ENCODE results near the gene ZNF593OS.
A peak's percentile ranks its signal among the peaks of the same experiment; 100 is the strongest.

Gene ZNF593OS

GRCh38 chr1:26164036-26164860 is 7.4 kb downstream of the ZNF593OS start:
- Histone ChIP-seq H3K4me3 (ENCODE audit: low read length) (peak overlapping the region; percentile 67), H3K9ac (ENCODE audit: low read depth, low read length) (peak overlapping the region; percentile 58), H3K9me3 (replicated peaks; ENCODE audit: low read length) (no peaks in the 10 kb centered on the region), H3K27me3 (ENCODE audit: control insufficient read depth, insufficient read depth, low read length) (peaks cover 22% of the 10 kb centered on the region), H3K4me1 (ENCODE audit: control insufficient read depth, insufficient read depth, low read length) (peaks cover 20% of the 10 kb centered on the region), H3K36me3 (ENCODE audit: insufficient read depth, low read length) (no peaks in the 10 kb centered on the region), H3K4me2 (ENCODE audit: low read length) (peak overlapping the region; percentile 86)

GRCh38 chr1:26163684-26164035 is 8.0 kb downstream of the ZNF593OS start:
- Histone ChIP-seq H3K9ac (ENCODE audit: low read depth, low read length) (peak overlapping the region; percentile 58), H3K27me3 (ENCODE audit: control insufficient read depth, insufficient read depth, low read length) (peaks cover 22% of the 10 kb centered on the region), H3K4me1 (ENCODE audit: control insufficient read depth, insufficient read depth, low read length) (peaks cover 20% of the 10 kb centered on the region), H3K4me3 (ENCODE audit: low read length) (peak overlapping the region; percentile 67), H3K9me3 (replicated peaks; ENCODE audit: low read length) (no peaks in the 10 kb centered on the region), H3K36me3 (ENCODE audit: insufficient read depth, low read length) (no peaks in the 10 kb centered on the region), H3K4me2 (ENCODE audit: low read length) (peak overlapping the region; percentile 86)

GRCh38 chr1:26162220-26162709 is 9.4 kb downstream of the ZNF593OS start:
- H3K27me3 ChIP-seq (ENCODE audit: control insufficient read depth, insufficient read depth, low read length), result peaks cover 29% of the 10 kb centered on the region
- no peaks in the 10 kb centered on the region for H3K9me3 ChIP-seq (replicated peaks; ENCODE audit: low read length)
- peak overlapping the region; percentile 69 for H3K4me3 ChIP-seq (ENCODE audit: low read length)
- H3K36me3 ChIP-seq (ENCODE audit: insufficient read depth, low read length), result no peaks in the 10 kb centered on the region
- peaks cover 20% of the 10 kb centered on the region for H3K4me1 ChIP-seq (ENCODE audit: control insufficient read depth, insufficient read depth, low read length)
- H3K4me2 ChIP-seq (ENCODE audit: low read length), result peak overlapping the region; percentile 95
- H3K9ac ChIP-seq (ENCODE audit: low read depth, low read length), result no peak overlapping the region

- Histone ChIP-seq H3K9ac (ENCODE audit: low read depth, low read length) (peak overlapping the region; percentile 52), H3K36me3 (ENCODE audit: insufficient read depth, low read length) (no peaks in the 10 kb centered on the region), H3K27me3 (ENCODE audit: control insufficient read depth, insufficient read depth, low read length) (peaks cover 33% of the 10 kb centered on the region), H3K4me2 (ENCODE audit: low read length) (peak overlapping the region; percentile 95), H3K4me1 (ENCODE audit: control insufficient read depth, insufficient read depth, low read length) (peaks cover 20% of the 10 kb centered on the region), H3K4me3 (ENCODE audit: low read length) (peak overlapping the region; percentile 69), H3K9me3 (replicated peaks; ENCODE audit: low read length) (no peaks in the 10 kb centered on the region)
Observed at GRCh38 chr1:26161415-26162219, 10.0 kb downstream of the ZNF593OS start.

- H3K36me3 ChIP-seq (ENCODE audit: insufficient read depth, low read length), result no peaks in the 10 kb centered on the region
- H3K4me2 ChIP-seq (ENCODE audit: low read length), result peak overlapping the region; percentile 95
- H3K4me1 ChIP-seq (ENCODE audit: control insufficient read depth, insufficient read depth, low read length), result peaks cover 20% of the 10 kb centered on the region
- peak overlapping the region; percentile 52 for H3K9ac ChIP-seq (ENCODE audit: low read depth, low read length)
- peaks cover 41% of the 10 kb centered on the region for H3K27me3 ChIP-seq (ENCODE audit: control insufficient read depth, insufficient read depth, low read length)
- peak overlapping the region; percentile 69 for H3K4me3 ChIP-seq (ENCODE audit: low read length)
- H3K9me3 ChIP-seq (replicated peaks; ENCODE audit: low read length), result no peaks in the 10 kb centered on the region
Observed at GRCh38 chr1:26160527-26161414, 10.9 kb downstream of the ZNF593OS start.

- Histone ChIP-seq H3K9me3 (replicated peaks; ENCODE audit: low read length) (no peaks in the 10 kb centered on the region), H3K4me2 (ENCODE audit: low read length) (no peak overlapping the region), H3K4me3 (ENCODE audit: low read length) (no peak overlapping the region), H3K9ac (ENCODE audit: low read depth, low read length) (no peak overlapping the region), H3K36me3 (ENCODE audit: insufficient read depth, low read length) (no peaks in the 10 kb centered on the region), H3K4me1 (ENCODE audit: control insufficient read depth, insufficient read depth, low read length) (peaks cover 20% of the 10 kb centered on the region), H3K27me3 (ENCODE audit: control insufficient read depth, insufficient read depth, low read length) (peaks cover 45% of the 10 kb centered on the region)
Observed at GRCh38 chr1:26159743-26160039, 11.9 kb downstream of the ZNF593OS start.

GRCh38 chr1:26158908-26159742 is 12.5 kb downstream of the ZNF593OS start, which contains the start of gene FAM110D:
Gene FAM110D, plus strand, starts transcription at chr1:26159079. Its CDS starts 2,213 bp downstream, at chr1:26161292.
- Histone ChIP-seq H3K4me1 (ENCODE audit: control insufficient read depth, insufficient read depth, low read length) (peaks cover 16% of the 10 kb centered on the region), H3K4me2 (ENCODE audit: low read length) (no peak within 1 kb of the TSS), H3K4me3 (ENCODE audit: low read length) (no peak within 1 kb of the TSS), H3K27me3 (ENCODE audit: control insufficient read depth, insufficient read depth, low read length) (peaks cover 47% of the 10 kb centered on the region), H3K9ac (ENCODE audit: low read depth, low read length) (no peak within 1 kb of the TSS), H3K9me3 (replicated peaks; ENCODE audit: low read length) (no peaks in the 10 kb centered on the region), H3K36me3 (ENCODE audit: insufficient read depth, low read length) (no peaks in the 10 kb centered on the region)

GRCh38 chr1:26158271-26158907 is 13.2 kb downstream of the ZNF593OS start:
- Histone ChIP-seq H3K4me1 (ENCODE audit: control insufficient read depth, insufficient read depth, low read length) (peaks cover 13% of the 10 kb centered on the region), H3K9ac (ENCODE audit: low read depth, low read length) (no peak overlapping the region), H3K36me3 (ENCODE audit: insufficient read depth, low read length) (no peaks in the 10 kb centered on the region), H3K4me3 (ENCODE audit: low read length) (no peak overlapping the region), H3K9me3 (replicated peaks; ENCODE audit: low read length) (no peaks in the 10 kb centered on the region), H3K4me2 (ENCODE audit: low read length) (no peak overlapping the region), H3K27me3 (ENCODE audit: control insufficient read depth, insufficient read depth, low read length) (peaks cover 54% of the 10 kb centered on the region)

GRCh38 chr1:26156285-26157038 is 15.2 kb downstream of the ZNF593OS start:
- Histone ChIP-seq H3K9ac (ENCODE audit: low read depth, low read length) (no peak overlapping the region), H3K4me1 (ENCODE audit: control insufficient read depth, insufficient read depth, low read length) (peaks cover 4% of the 10 kb centered on the region)

More at GRCh38 chr1:26156285-26157038, 15.2 kb downstream of the ZNF593OS start:
- H3K36me3 ChIP-seq (ENCODE audit: insufficient read depth, low read length), result no peaks in the 10 kb centered on the region
- H3K4me2 ChIP-seq (ENCODE audit: low read length), result no peak overlapping the region
- H3K4me3 ChIP-seq (ENCODE audit: low read length), result no peak overlapping the region
- H3K9me3 ChIP-seq (replicated peaks; ENCODE audit: low read length), result no peaks in the 10 kb centered on the region
- H3K27me3 ChIP-seq (ENCODE audit: control insufficient read depth, insufficient read depth, low read length), result peaks cover 55% of the 10 kb centered on the region
